ENCODE measurements around the gene MYZAP. TPM values are rescaled to one million over a fixed set of nuclear protein-coding genes. Genes with fewer than 3 reads are reported as not detected.

Gene MYZAP
- total and polyA plus RNA-seq, 2 experiments from 2014 or later: 1.0 to 1.5 TPM

- Histone ChIP-seq H3K79me2 (replicated peaks; ENCODE audit: insufficient read depth) (no peaks in the 10 kb centered on the region), H3K4me2 (no peak overlapping the region), H3K27me3 (ENCODE audit: insufficient read depth) (no peaks in the 10 kb centered on the region), H3K27ac (ENCODE audit: low read depth) (no peak overlapping the region), H3K4me1 (ENCODE audit: insufficient read depth) (no peaks in the 10 kb centered on the region), H2AFZ (no peak overlapping the region), H3K9me2 (ENCODE audit: insufficient read depth) (no peaks in the 10 kb centered on the region), H3K36me3 (ENCODE audit: insufficient read depth) (peaks cover 20% of the 10 kb centered on the region), H3K4me3 (no peak overlapping the region), H4K20me1 (replicated peaks; ENCODE audit: insufficient read depth) (0 out of 2 replicates have a peak, but pooled peaks cover 2% of the 10 kb centered on the region), H3F3A (replicated peaks; ENCODE audit: low read depth) (no peaks in the 10 kb centered on the region)
- no peak for ATAC-seq
- Mint-ChIP-seq H3K27ac (no peak overlapping the region), H3K9me3 (no peaks in the 10 kb centered on the region), H3K36me3 (ENCODE audit: low read depth) (peaks cover 33% of the 10 kb centered on the region), H3K4me1 (no peaks in the 10 kb centered on the region), H3K27me3 (ENCODE audit: insufficient read depth, low read depth, poor library complexity) (no peaks in the 10 kb centered on the region), H3K4me3 (no peak overlapping the region)
- TF ChIP-seq CTCF (conservative IDR thresholded peaks at IDR 0.05; ENCODE audit: low read depth in 2 of 2) (no peak), EZH2 (IDR thresholded peaks at IDR 0.05; ENCODE audit: low read depth, unreplicated experiment) (no peak)
- no peak for DNase-seq (ENCODE audit: low spot score)
Observed at GRCh38 chr15:57718309-57718708, 126.6 kb downstream of the MYZAP start.

- Mint-ChIP-seq H3K27ac (no peak overlapping the region), H3K27me3 (ENCODE audit: insufficient read depth, low read depth, poor library complexity) (no peaks in the 10 kb centered on the region), H3K4me3 (no peak overlapping the region), H3K9me3 (peaks cover 3% of the 10 kb centered on the region; the same call in 2 of the 3 replicates), H3K36me3 (ENCODE audit: low read depth) (peaks cover 12% of the 10 kb centered on the region; the same call in 2 of the 3 replicates), H3K4me1 (no peaks in the 10 kb centered on the region)
- Histone ChIP-seq H3K9me2 (ENCODE audit: insufficient read depth) (no peaks in the 10 kb centered on the region), H3K4me3 (no peak overlapping the region), H3K79me2 (replicated peaks; ENCODE audit: insufficient read depth) (no peaks in the 10 kb centered on the region), H3K27ac (ENCODE audit: low read depth) (no peak overlapping the region), H2AFZ (no peak overlapping the region), H3K27me3 (ENCODE audit: insufficient read depth) (no peaks in the 10 kb centered on the region), H3K4me1 (ENCODE audit: insufficient read depth) (no peaks in the 10 kb centered on the region), H3F3A (replicated peaks; ENCODE audit: low read depth) (no peaks in the 10 kb centered on the region), H3K36me3 (ENCODE audit: insufficient read depth) (peaks cover under 1% of the 10 kb centered on the region; the same call in 1 of the 2 replicates), H3K4me2 (no peak overlapping the region), H4K20me1 (replicated peaks; ENCODE audit: insufficient read depth) (0 out of 2 replicates have a peak, but pooled peaks cover 2% of the 10 kb centered on the region)
- ATAC-seq (no peak), DNase-seq (ENCODE audit: low spot score) (no peak)
- TF ChIP-seq REST (IDR thresholded peaks at IDR 0.05; ENCODE audit: unreplicated experiment): no peak
- no peak for TF ChIP-seq CREB1 (CRISPR knock-in tag; IDR thresholded peaks at IDR 0.05; ENCODE audit: low read depth)
- no peak for TF ChIP-seq EZH2 (IDR thresholded peaks at IDR 0.05; ENCODE audit: low read depth, unreplicated experiment)
- no peak for TF ChIP-seq POLR2AphosphoS5 (IDR thresholded peaks at IDR 0.05; ENCODE audit: low read depth)
- no peak for TF ChIP-seq ZNF331 (CRISPR knock-in tag; IDR thresholded peaks at IDR 0.05; ENCODE audit: low read depth)
- TF ChIP-seq ZNF462 (CRISPR knock-in tag; IDR thresholded peaks at IDR 0.05): no peak
Observed at GRCh38 chr15:57720867-57721266, 129.2 kb downstream of the MYZAP start.
